GM12801 (cell line): Measurements from ENCODE around the gene CDH13.

Experiments used
- CTCF ChIP-seq: IDR thresholded peaks from one replicate; pipeline ENCODE4 v1.5.1; 2011; ENCODE audit warnings: control low read depth; ENCODE audit not compliant: insufficient read length; ENCODE audit errors: extremely low read depth

CDH13 gene

GRCh38 chr16:82830944-82831343 lies 204.2 kb downstream of the CDH13 start:
- no peak for TF ChIP-seq CTCF

- no peak for TF ChIP-seq CTCF
These were observed 206.1 kb downstream of the CDH13 start for GRCh38 chr16:82832821-82833220.

GRCh38 chr16:82833378-82833993 lies 206.7 kb downstream of the CDH13 start:
- no peak for TF ChIP-seq CTCF

GRCh38 chr16:82834151-82834815 lies 207.5 kb downstream of the CDH13 start:
- TF ChIP-seq CTCF = no peak

- TF ChIP-seq CTCF = no peak
These were observed 208.9 kb downstream of the CDH13 start for GRCh38 chr16:82835487-82836155.

- TF ChIP-seq CTCF = no peak
These were observed 214.3 kb downstream of the CDH13 start for GRCh38 chr16:82841108-82841507.

- TF ChIP-seq CTCF = no peak
These were observed 217.0 kb downstream of the CDH13 start for GRCh38 chr16:82843606-82844271.
